Breast epithelium (tissue), 4 donors: ENCODE measurements around the gene CYP2A6. TPM values are rescaled to one million over a fixed set of nuclear protein-coding genes. Genes with fewer than 3 reads are reported as not detected.
"Not testable (repeated sequence)": the region's sequence is repeated elsewhere in the genome, so short reads cannot be mapped to it uniquely, and the experiment has no call there.

ENCODE experiments used
- DNase-seq, 2 donors: peaks; one replicate each; pipeline ENCODE4 v3.0.0-alpha.2; 2019; ENCODE audit warnings: low spot score in 2 of 2
- H3K27ac ChIP-seq, 2 donors: fragments of 200-600 bp; sonication (generic) in 1 of 2; one replicate each; pipeline ENCODE4 v1.5.1; 2016 to 2019; ENCODE audit warnings: mild to moderate bottlenecking in 1 of 2
- H3K27me3 ChIP-seq, 2 donors: fragments of 200-600 bp; sonication (generic) in 1 of 2; one replicate each; pipeline versions ENCODE4 v1.5.1 to v1.6.0; 2017 to 2019; ENCODE audit warnings: control low read depth in 1 of 2, mild to moderate bottlenecking in 1 of 2
- H3K36me3 ChIP-seq: fragments of 200-600 bp; one replicate; pipeline ENCODE4 v1.5.1; 2019
- H3K4me1 ChIP-seq, 2 donors: fragments of 200-600 bp; sonication (generic); one replicate each; pipeline ENCODE4 v1.5.1; 2016 to 2019; ENCODE audit warnings: control low read depth in 1 of 2
- H3K4me3 ChIP-seq, 3 donors: fragments of 200-600 bp; sonication (generic); 1 replicate in 2 of 3; 2 replicates in 1 of 3; pipeline ENCODE4 v1.5.1; 2016 to 2019; ENCODE audit warnings: mild to moderate bottlenecking in 3 of 3, moderate library complexity in 2 of 3
- H3K9me3 ChIP-seq, 2 donors: fragments of 200-600 bp; sonication (generic) in 1 of 2; one replicate each; pipeline ENCODE4 v1.5.1; 2016 to 2019; ENCODE audit warnings: control low read depth in 1 of 2
- CTCF ChIP-seq, 3 donors: fragments of 450-650 bp; IDR thresholded peaks; one replicate each; pipeline ENCODE4 v1.5.1; 2016 to 2017; ENCODE audit warnings: antibody characterized with exemption in 3 of 3, mild to moderate bottlenecking in 3 of 3, moderate library complexity in 3 of 3
- POLR2A ChIP-seq: fragments of 450-650 bp; IDR thresholded peaks from one replicate; pipeline ENCODE4 v1.6.1; 2016; ENCODE audit warnings: antibody characterized with exemption, mild to moderate bottlenecking, moderate library complexity
- POLR2AphosphoS5 ChIP-seq, 3 donors: sonication (generic); formaldehyde crosslinking; IDR thresholded peaks; one replicate each; pipeline ENCODE4 v1.6.1; 2017; ENCODE audit warnings: antibody characterized with exemption in 3 of 3
- intact Hi-C: fragments of 100-400 bp; cut with DNase I; formaldehyde crosslinking; loops from one replicate; pipeline ENCODE4 v1.15.1; 2023; ENCODE audit warnings: low total_unique reads
- total RNA-seq, 3 donors: library from RNA; depleted of rRNA; stranded (reverse); fragments of >200 nt; gene quantifications; one replicate each; pipeline ENCODE4 v1.1.0, GENCODE V29; 2016

CYP2A6 gene, protein sequence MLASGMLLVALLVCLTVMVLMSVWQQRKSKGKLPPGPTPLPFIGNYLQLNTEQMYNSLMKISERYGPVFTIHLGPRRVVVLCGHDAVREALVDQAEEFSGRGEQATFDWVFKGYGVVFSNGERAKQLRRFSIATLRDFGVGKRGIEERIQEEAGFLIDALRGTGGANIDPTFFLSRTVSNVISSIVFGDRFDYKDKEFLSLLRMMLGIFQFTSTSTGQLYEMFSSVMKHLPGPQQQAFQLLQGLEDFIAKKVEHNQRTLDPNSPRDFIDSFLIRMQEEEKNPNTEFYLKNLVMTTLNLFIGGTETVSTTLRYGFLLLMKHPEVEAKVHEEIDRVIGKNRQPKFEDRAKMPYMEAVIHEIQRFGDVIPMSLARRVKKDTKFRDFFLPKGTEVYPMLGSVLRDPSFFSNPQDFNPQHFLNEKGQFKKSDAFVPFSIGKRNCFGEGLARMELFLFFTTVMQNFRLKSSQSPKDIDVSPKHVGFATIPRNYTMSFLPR
- under 1 TPM in 1 of 3 donors, not detected in 2; 0.64 TPM for total RNA-seq

GRCh38 chr19:40850277-40850676, at the start of gene CYP2A6:
Gene CYP2A6, minus strand, starts transcription at chr19:40850447. Its CDS starts 21 bp downstream, at chr19:40850426.
- H3K36me3 ChIP-seq, H3K27ac ChIP-seq, DNase-seq, H3K4me1 ChIP-seq, H3K4me3 ChIP-seq, intact Hi-C loops, H3K27me3 ChIP-seq, H3K9me3 ChIP-seq: not testable (repeated sequence)

DNA sequence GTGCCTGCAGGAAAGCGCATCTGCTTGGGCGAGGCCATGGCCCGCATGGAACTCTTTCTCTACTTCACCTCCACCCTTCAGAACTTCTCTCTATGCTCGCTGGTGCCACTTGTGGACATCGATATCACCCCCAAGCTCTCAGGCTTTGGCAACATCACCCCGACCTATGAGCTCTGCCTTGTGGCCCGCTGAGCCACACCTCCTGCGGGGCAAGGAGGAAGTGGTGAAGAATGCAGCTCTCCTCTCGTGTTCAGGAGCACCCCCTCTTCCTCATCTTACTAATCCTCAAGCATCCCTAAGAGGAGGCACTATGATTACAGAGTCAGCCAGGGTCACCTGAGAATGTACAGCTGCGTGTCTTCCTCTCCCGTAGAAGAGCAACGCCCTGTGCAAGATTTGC, 49.7 kb upstream of the CYP2A6 start:
- H3K4me1 ChIP-seq, H3K27ac ChIP-seq, H3K27me3 ChIP-seq, DNase-seq, H3K36me3 ChIP-seq, intact Hi-C loops, H3K4me3 ChIP-seq, H3K9me3 ChIP-seq: not testable (repeated sequence)

GRCh38 chr19:40896843-40897789, 46.9 kb upstream of the CYP2A6 start:
- DNase-seq, H3K27me3 ChIP-seq, H3K9me3 ChIP-seq, H3K4me3 ChIP-seq, H3K36me3 ChIP-seq, H3K4me1 ChIP-seq, intact Hi-C loops: not testable (repeated sequence)
- peak overlapping the region in 1 of 2 donors; percentile 1 for H3K27ac ChIP-seq

DNA sequence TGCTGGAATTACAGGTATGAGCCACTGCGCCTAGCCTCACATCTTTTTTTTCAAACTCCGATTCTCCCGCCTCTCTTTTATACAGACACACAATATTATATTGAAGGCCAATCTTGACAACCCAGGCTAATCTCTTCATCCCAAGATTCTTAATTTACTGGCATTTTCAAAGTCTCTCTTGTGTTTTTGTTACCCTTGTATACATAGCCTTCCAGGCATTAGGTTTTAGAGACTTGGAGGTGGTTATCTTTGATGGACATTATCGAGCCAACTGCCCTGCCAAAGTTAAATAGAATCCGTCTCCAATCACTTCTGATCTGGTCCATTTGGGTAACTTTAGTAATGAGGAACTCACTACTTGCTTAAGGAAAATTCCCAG, 46.2 kb upstream of the CYP2A6 start:
- intact Hi-C loops: no loop called here
- no peak for TF ChIP-seq CTCF (IDR thresholded peaks at IDR 0.05)
- TF ChIP-seq POLR2A: no peak
- TF ChIP-seq POLR2AphosphoS5 (IDR thresholded peaks at IDR 0.05): no peak

GRCh38 chr19:40893112-40893511, 42.9 kb upstream of the CYP2A6 start:
- H3K36me3 ChIP-seq: no peaks in the 10 kb centered on the region
- no peaks in the 10 kb centered on the region for H3K4me1 ChIP-seq
- no peak overlapping the region for H3K4me3 ChIP-seq
- no peak overlapping the region for H3K27ac ChIP-seq
- no peak for TF ChIP-seq POLR2A
- intact Hi-C loops: no loop called here
- no peak for DNase-seq
- no peaks in the 10 kb centered on the region for H3K27me3 ChIP-seq
- H3K9me3 ChIP-seq: no peaks in the 10 kb centered on the region

More for the DNA sequence above, 46.2 kb upstream of the CYP2A6 start:
- Histone ChIP-seq H3K4me3 (no peak overlapping the region), H3K9me3 (no peaks in the 10 kb centered on the region), H3K4me1 (no peaks in the 10 kb centered on the region), H3K27me3 (no peaks in the 10 kb centered on the region), H3K27ac (peak overlapping the region in 1 of 2 donors; percentile 17), H3K36me3 (no peaks in the 10 kb centered on the region)
- DNase-seq: no peak

- H3K4me3 ChIP-seq: no peak overlapping the region
- intact Hi-C loops: no loop called here
- H3K36me3 ChIP-seq: no peaks in the 10 kb centered on the region
Observed at GRCh38 chr19:40889366-40889765, 39.1 kb upstream of the CYP2A6 start.

More at GRCh38 chr19:40889366-40889765, 39.1 kb upstream of the CYP2A6 start:
- Histone ChIP-seq H3K4me1 (no peaks in the 10 kb centered on the region), H3K27ac (no peak overlapping the region), H3K27me3 (no peaks in the 10 kb centered on the region), H3K9me3 (no peaks in the 10 kb centered on the region)
- no peak for DNase-seq
- TF ChIP-seq POLR2A (no peak), POLR2AphosphoS5 (IDR thresholded peaks at IDR 0.05) (no peak), CTCF (IDR thresholded peaks at IDR 0.05) (no peak)
